Endothelial cell of umbilical vein (primary cell): ENCODE measurements around the gene ADGRG1. TPM values are rescaled to one million over a fixed set of nuclear protein-coding genes. Genes with fewer than 3 reads are reported as not detected.

Experiments used
- BruUV-seq: library from RNA; stranded (reverse); fragments of 400-500 nt; replicated peaks from 2 replicates; lab custom pipeline; 2021; lab: Mats Ljungman, UMichigan
- CTCF ChIA-PET: fragments of 300-600, 350-600 bp; sonication (Branson Sonifier 250); formaldehyde crosslinking; loops from one replicate; lab custom pipeline; 2021; ENCODE audit warnings: antibody characterized with exemption, inconsistent platforms; lab: Charles Lee
- POLR2A ChIA-PET: fragments of 300-600, 350-600 bp; sonication (Branson Sonifier 250); formaldehyde crosslinking; loops from one replicate; lab custom pipeline; 2021; ENCODE audit warnings: antibody characterized with exemption, inconsistent platforms; lab: Charles Lee
- DNase-seq: peaks from one replicate; pipeline ENCODE4 v3.0.0-alpha.2; 2011; ENCODE audit warnings: low read depth, low spot score
- FAIRE-seq: peaks from 2 replicates; lab custom pipeline; 2011; peaks lifted over from hg19 to GRCh38; lab: Jason Lieb, UNC
- H2AFZ ChIP-seq: 2 replicates; pipeline ENCODE4 v1.6.0; 2012; ENCODE audit warnings: low read depth, low read length, control low read depth, inconsistent platforms
- H3K27ac ChIP-seq: 2 replicates; pipeline ENCODE4 v1.5.1; 2011; ENCODE audit warnings: low read depth, mild to moderate bottlenecking, control low read depth, low read length, moderate library complexity; ENCODE audit not compliant: insufficient read depth
- H3K27me3 ChIP-seq, 2 experiments: 2 replicates each; pipeline versions ENCODE4 v1.6.0 to v1.6.1; 2011; ENCODE audit warnings: low read length in 2 of 2, mixed read lengths in 1 of 2; ENCODE audit not compliant: control insufficient read depth in 2 of 2, insufficient read depth in 2 of 2
- H3K36me3 ChIP-seq, 2 experiments: 2 replicates in 1 of 2; 3 replicates in 1 of 2; pipeline ENCODE4 v1.5.1; 2011; ENCODE audit warnings: low read length in 2 of 2, mild to moderate bottlenecking in 1 of 2, moderate library complexity in 1 of 2; ENCODE audit not compliant: control insufficient read depth in 2 of 2, insufficient read depth in 2 of 2; ENCODE audit errors: extremely low read depth in 1 of 2
- H3K4me1 ChIP-seq: 3 replicates; pipeline ENCODE4 v1.5.1; 2011; ENCODE audit warnings: mild to moderate bottlenecking, low read length; ENCODE audit not compliant: control insufficient read depth, insufficient read depth; ENCODE audit errors: extremely low read depth
- H3K4me2 ChIP-seq: 2 replicates; pipeline ENCODE4 v1.6.1; 2011; ENCODE audit warnings: low read length, control low read depth, mixed read lengths; ENCODE audit not compliant: insufficient read depth
- H3K4me3 ChIP-seq, 3 experiments: fragments of 200-600 bp in 1 of 3; sonication (generic), shearing (Covaris generic) in 1 of 3; replicated peaks in 1 of 3; 2 replicates each; pipeline ENCODE4 v1.5.1; 2011 to 2016; ENCODE audit warnings: control low read depth in 3 of 3, low read length in 3 of 3, mild to moderate bottlenecking in 2 of 3, inconsistent platforms in 1 of 3, low read depth in 1 of 3, moderate library complexity in 1 of 3; ENCODE audit not compliant: insufficient read depth in 1 of 3
- H3K79me2 ChIP-seq: 2 replicates; pipeline ENCODE4 v1.6.0; 2012; ENCODE audit warnings: low read length, inconsistent platforms; ENCODE audit not compliant: control insufficient read depth, insufficient read depth
- H3K9ac ChIP-seq: replicated peaks from 2 replicates; pipeline ENCODE3; 2011; ENCODE audit warnings: low read length, control low read depth; ENCODE audit not compliant: insufficient read depth; ENCODE audit errors: extremely low read depth
- H3K9me1 ChIP-seq: replicated peaks from 3 replicates; pipeline ENCODE4 v1.6.0; 2011; ENCODE audit warnings: mild to moderate bottlenecking, low read length; ENCODE audit not compliant: control insufficient read depth, insufficient read depth; ENCODE audit errors: extremely low read depth
- H3K9me3 ChIP-seq: replicated peaks from 2 replicates; pipeline ENCODE4 v1.5.1; 2012; ENCODE audit warnings: low read length, inconsistent platforms; ENCODE audit not compliant: control insufficient read depth, insufficient read depth
- H4K20me1 ChIP-seq: replicated peaks from 2 replicates; pipeline ENCODE3; 2011; ENCODE audit warnings: mild to moderate bottlenecking, low read length; ENCODE audit not compliant: control insufficient read depth, insufficient read depth; ENCODE audit errors: extremely low read depth
- CTCF ChIP-seq, 2 donors: IDR thresholded peaks; 1 replicate in 1 of 2; 2 replicates in 1 of 2; pipeline ENCODE4 v1.5.1; 2011; ENCODE audit warnings: low read length in 2 of 2, mild to moderate bottlenecking in 2 of 2, moderate library complexity in 2 of 2, control low read depth in 1 of 2, inconsistent platforms in 1 of 2, low read depth in 1 of 2; ENCODE audit not compliant: insufficient read depth in 1 of 2; ENCODE audit errors: extremely low read depth in 1 of 2
- POLR2A ChIP-seq: IDR thresholded peaks from 2 replicates; pipeline ENCODE4 v1.6.1; 2012; ENCODE audit warnings: low read depth, mild to moderate bottlenecking, control low read depth, low read length
- POLR2AphosphoS5 ChIP-seq: IDR thresholded peaks from 2 replicates; pipeline ENCODE4 v1.6.1; 2012; ENCODE audit warnings: low read depth, mild to moderate bottlenecking, control low read depth, low read length, moderate library complexity; ENCODE audit not compliant: insufficient read depth
- dilution Hi-C: fragments of 300-500 bp; cut with MboI; formaldehyde crosslinking; loops from one replicate; pipeline ENCODE4 v1.15.0; 2019; ENCODE audit warnings: low sequenced_read_pairs; ENCODE audit not compliant: extremely low pct_ligation_motif_present
- intact Hi-C: fragments of 100-400 bp; cut with micrococcal nuclease; formaldehyde crosslinking; loops from one replicate; pipeline ENCODE4 v1.10.0; 2022
- polyA plus RNA-seq, 4 experiments: library from polyadenylated mRNA; depleted of rRNA in 3 of 4; stranded (reverse) in 3 of 4; unstranded in 1 of 4; fragments of >200 nt; gene quantifications; 2 replicates each; pipeline versions ENCODE4 v1.2.1 to v1.2.3, GENCODE V29; 2011 to 2012; ENCODE audit warnings: missing spikeins in 1 of 4
- total RNA-seq: library from RNA; stranded (reverse); gene quantifications from 2 replicates; pipeline ENCODE4 v1.2.3, GENCODE V29; 2021

ADGRG1 gene
- total and polyA plus RNA-seq, 2 donors (not counting 3 experiments of a cell fraction or from before 2014, with no cell fraction given): 45.6 to 92.5 TPM

- no peaks in the 10 kb centered on the region for H3K9me3 ChIP-seq
- dilution Hi-C loops (no loop called here), intact Hi-C loops (no loop called here)
- no peak overlapping the region for H3K4me2 ChIP-seq
- DNase-seq (no peak), FAIRE-seq (no peak)
- no peaks in the 10 kb centered on the region for H3K27me3 ChIP-seq
- H3K36me3 ChIP-seq: no peaks in the 10 kb centered on the region
- no peaks in the 10 kb centered on the region for H4K20me1 ChIP-seq
- no peaks in the 10 kb centered on the region for H3K79me2 ChIP-seq
- no peaks in the 10 kb centered on the region for H3K9me1 ChIP-seq
- H3K27ac ChIP-seq: no peak overlapping the region
- no peak overlapping the region for H3K4me3 ChIP-seq
- H3K9ac ChIP-seq: no peak overlapping the region
- CTCF ChIA-PET: interaction anchor here (0.7 to 3.8 kb wide), 10 partner anchors 8 to 392 kb away, joined by 3 to 25 read pairs (median 10); partner anchors contain the start of gene USB1
- no peak for TF ChIP-seq POLR2A
- no peaks in the 10 kb centered on the region for H3K4me1 ChIP-seq
- POLR2A ChIA-PET: no interaction called here
- BruUV-seq: no TSS peak
- no peak overlapping the region for H2AFZ ChIP-seq
Observed at GRCh38 chr16:57608462-57609113, 19.8 kb upstream of the ADGRG1 start.

GRCh38 chr16:57609541-57610401, 18.7 kb upstream of the ADGRG1 start:
- intact Hi-C loops: no loop called here
- Histone ChIP-seq H3K9me3 (no peaks in the 10 kb centered on the region), H3K27ac (no peak overlapping the region), H3K27me3 (no peaks in the 10 kb centered on the region), H3K79me2 (no peaks in the 10 kb centered on the region), H3K4me2 (no peak overlapping the region), H3K4me3 (no peak overlapping the region), H3K4me1 (no peaks in the 10 kb centered on the region), H2AFZ (peak overlapping the region; percentile 20), H3K36me3 (no peaks in the 10 kb centered on the region), H4K20me1 (no peaks in the 10 kb centered on the region), H3K9me1 (no peaks in the 10 kb centered on the region), H3K9ac (no peak overlapping the region)
- POLR2A ChIA-PET: interaction anchor here (1.1 kb wide), 1 partner anchor 37 kb away, joined by 3 read pairs; no protein-coding TSS in a partner anchor
- BruUV-seq: no TSS peak
- DNase-seq (peak; percentile 53), FAIRE-seq (no peak)
- CTCF ChIA-PET: interaction anchor here (1.3 to 3.8 kb wide), 14 partner anchors 9 to 113 kb away, joined by 3 to 25 read pairs (median 6); no protein-coding TSS in a partner anchor
- TF ChIP-seq POLR2AphosphoS5 (no peak), CTCF (IDR thresholded peaks at IDR 0.05; ENCODE audit: extremely low read depth in 1 of 2, insufficient read depth in 1 of 2, low read depth in 1 of 2, low read length in 2 of 2) (peak in 1 of 2 donors; percentile 36)
- dilution Hi-C loops: no loop called here
